GM21717 (cell line): Measurements from ENCODE around the gene CHKA.
A peak's percentile ranks its signal among the peaks of the same experiment; 100 is the strongest.

Experiments
- ATAC-seq: cut with Tn5 transposase; IDR thresholded peaks from one replicate; pipeline ENCODE4 v1.9.1; 2021; ENCODE audit warnings: mild to moderate bottlenecking, moderate library complexity; ENCODE audit not compliant: unreplicated experiment

The CHKA gene

GRCh38 chr11:68036141-68036716 is 85.0 kb downstream of the CHKA start:
- no peak for ATAC-seq

GRCh38 chr11:68035266-68035876 is 85.8 kb downstream of the CHKA start:
- ATAC-seq = no peak

- ATAC-seq = no peak
These were observed 87.5 kb downstream of the CHKA start for GRCh38 chr11:68033708-68034045.

- no peak for ATAC-seq
These were observed 88.0 kb downstream of the CHKA start for GRCh38 chr11:68032997-68033707.

GRCh38 chr11:68032003-68032402 is 89.2 kb downstream of the CHKA start:
- no peak for ATAC-seq

GRCh38 chr11:68031144-68031464 is 90.1 kb downstream of the CHKA start:
- no peak for ATAC-seq

GRCh38 chr11:68030318-68031143 is 90.7 kb downstream of the CHKA start, which contains the start of gene NDUFS8:
Gene NDUFS8, plus strand, starts transcription at chr11:68030681. Its CDS starts 1,471 bp downstream, at chr11:68032152.
- ATAC-seq = peak; percentile 80

GRCh38 chr11:68028802-68029545 is 92.2 kb downstream of the CHKA start:
- no peak for ATAC-seq

GRCh38 chr11:68027667-68028066 is 93.5 kb downstream of the CHKA start:
- ATAC-seq = no peak

- ATAC-seq = no peak
These were observed 94.6 kb downstream of the CHKA start for GRCh38 chr11:68026391-68027105.

- no peak for ATAC-seq
These were observed 96.1 kb downstream of the CHKA start for GRCh38 chr11:68025047-68025446.

- ATAC-seq = no peak
These were observed 96.7 kb downstream of the CHKA start for GRCh38 chr11:68024508-68024907.

- ATAC-seq = no peak
These were observed 98.7 kb downstream of the CHKA start for GRCh38 chr11:68022531-68022930.

- no peak for ATAC-seq
These were observed 99.9 kb downstream of the CHKA start for GRCh38 chr11:68021167-68021787.

- ATAC-seq = no peak
These were observed 100.6 kb downstream of the CHKA start for GRCh38 chr11:68020575-68020974.

GRCh38 chr11:68019486-68019885 is 101.7 kb downstream of the CHKA start:
- no peak for ATAC-seq

- no peak for ATAC-seq
These were observed 102.4 kb downstream of the CHKA start for GRCh38 chr11:68018730-68019190.

- no peak for ATAC-seq
These were observed 103.0 kb downstream of the CHKA start for GRCh38 chr11:68017980-68018729.
